Measurements from ENCODE around the gene EIF4G1.

EIF4G1 gene

DNA sequence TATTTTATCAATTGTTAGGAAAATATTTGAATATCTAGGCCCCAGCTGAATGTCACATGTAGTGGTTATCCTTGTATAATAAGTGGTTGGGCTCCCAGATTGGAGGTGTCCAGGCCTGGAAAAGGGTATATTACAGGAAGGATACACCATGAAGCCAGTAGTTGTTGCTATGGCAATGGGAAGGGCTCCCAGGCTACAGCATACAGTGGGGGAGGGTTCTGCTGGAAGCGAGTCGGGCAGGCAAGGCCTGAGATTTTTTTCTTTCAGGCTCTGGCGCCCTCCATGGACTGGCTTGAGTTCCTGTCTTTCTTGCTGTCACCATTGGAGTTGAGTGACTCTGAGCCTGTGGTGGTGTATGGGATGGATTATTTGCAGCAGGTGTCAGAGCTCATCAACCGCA lies 29.7 kb upstream of the EIF4G1 start:
- TF ChIP-seq, protein P1, sequence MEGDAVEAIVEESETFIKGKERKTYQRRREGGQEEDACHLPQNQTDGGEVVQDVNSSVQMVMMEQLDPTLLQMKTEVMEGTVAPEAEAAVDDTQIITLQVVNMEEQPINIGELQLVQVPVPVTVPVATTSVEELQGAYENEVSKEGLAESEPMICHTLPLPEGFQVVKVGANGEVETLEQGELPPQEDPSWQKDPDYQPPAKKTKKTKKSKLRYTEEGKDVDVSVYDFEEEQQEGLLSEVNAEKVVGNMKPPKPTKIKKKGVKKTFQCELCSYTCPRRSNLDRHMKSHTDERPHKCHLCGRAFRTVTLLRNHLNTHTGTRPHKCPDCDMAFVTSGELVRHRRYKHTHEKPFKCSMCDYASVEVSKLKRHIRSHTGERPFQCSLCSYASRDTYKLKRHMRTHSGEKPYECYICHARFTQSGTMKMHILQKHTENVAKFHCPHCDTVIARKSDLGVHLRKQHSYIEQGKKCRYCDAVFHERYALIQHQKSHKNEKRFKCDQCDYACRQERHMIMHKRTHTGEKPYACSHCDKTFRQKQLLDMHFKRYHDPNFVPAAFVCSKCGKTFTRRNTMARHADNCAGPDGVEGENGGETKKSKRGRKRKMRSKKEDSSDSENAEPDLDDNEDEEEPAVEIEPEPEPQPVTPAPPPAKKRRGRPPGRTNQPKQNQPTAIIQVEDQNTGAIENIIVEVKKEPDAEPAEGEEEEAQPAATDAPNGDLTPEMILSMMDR (IDR thresholded peaks at IDR 0.05), result peak; percentile 66

GRCh38 chr3:184289426-184289938 lies 24.9 kb upstream of the EIF4G1 start:
- TF ChIP-seq, protein P1 (IDR thresholded peaks at IDR 0.05), result peak; percentile 76

DNA sequence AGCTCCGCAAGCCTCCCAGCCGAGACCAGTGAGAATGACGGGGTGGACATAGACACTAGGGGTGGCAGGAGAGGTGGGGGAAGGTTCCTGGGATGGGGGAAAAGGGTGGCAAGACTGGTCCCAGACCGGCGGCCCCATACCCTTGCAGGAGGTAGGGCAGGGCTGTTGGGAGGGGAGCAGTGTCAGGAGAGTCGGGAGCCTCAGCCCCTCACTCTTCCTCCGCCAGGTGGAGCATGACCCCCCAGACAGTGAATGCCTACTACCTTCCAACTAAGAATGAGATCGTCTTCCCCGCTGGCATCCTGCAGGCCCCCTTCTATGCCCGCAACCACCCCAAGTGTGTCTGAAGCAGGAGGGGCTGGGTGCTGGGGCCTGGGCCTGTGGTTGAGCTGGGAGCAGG lies 24.1 kb upstream of the EIF4G1 start:
- TF ChIP-seq, protein P1 (IDR thresholded peaks at IDR 0.05), result no peak

- TF ChIP-seq, protein P1 (IDR thresholded peaks at IDR 0.05), result no peak
These were observed 23.2 kb upstream of the EIF4G1 start for GRCh38 chr3:184291044-184291737.

- TF ChIP-seq, protein P1 (IDR thresholded peaks at IDR 0.05), result no peak
These were observed 22.5 kb upstream of the EIF4G1 start for GRCh38 chr3:184291738-184292445.

GRCh38 chr3:184295771-184296170 lies 18.6 kb upstream of the EIF4G1 start:
- TF ChIP-seq, protein P1 (IDR thresholded peaks at IDR 0.05), result no peak

DNA sequence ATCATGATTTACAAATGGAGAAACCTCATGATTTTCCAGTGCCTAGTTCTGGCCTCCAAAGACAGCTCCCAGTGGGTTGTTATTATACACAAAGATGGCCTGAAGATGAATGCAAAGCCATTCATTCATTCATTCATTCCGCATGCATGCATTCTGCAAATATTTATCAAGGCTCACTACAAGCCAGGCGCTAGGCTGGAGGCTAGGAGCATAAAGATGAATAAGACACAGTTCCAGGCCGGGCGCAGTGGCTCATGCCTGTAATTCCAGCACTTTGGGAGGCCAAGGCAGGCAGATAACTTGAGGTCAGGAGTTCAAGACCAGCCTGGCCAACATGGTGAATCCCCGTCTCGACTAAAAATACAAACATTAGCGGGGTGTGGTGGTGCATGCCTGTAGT lies 17.8 kb upstream of the EIF4G1 start:
- TF ChIP-seq, protein P1 (IDR thresholded peaks at IDR 0.05), result no peak
